ENCODE data around the gene SCAI.

DNA sequence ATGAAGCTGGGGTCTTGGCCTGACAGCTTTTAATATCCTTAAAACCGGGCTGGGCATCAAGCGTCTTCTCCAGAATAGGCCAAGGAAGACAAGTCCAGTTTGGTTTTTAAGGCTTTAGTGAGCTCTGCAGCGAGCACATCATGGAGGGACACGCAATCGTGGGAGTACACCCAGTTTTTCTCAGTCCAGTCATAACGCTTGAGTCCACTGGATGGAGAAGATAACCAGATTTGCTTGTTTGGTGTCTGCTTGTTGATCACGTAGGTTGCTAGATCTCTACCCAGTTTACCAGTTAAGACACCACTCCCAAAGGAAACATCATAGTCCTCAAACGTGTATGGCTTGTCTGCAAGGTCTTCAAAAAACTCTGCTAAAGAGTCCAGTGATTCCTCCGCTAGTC lies 175.1 kb downstream of the SCAI start:
- TF ChIP-seq EZH2 (IDR thresholded peaks at IDR 0.05) (no peak), POLR2AphosphoS5 (IDR thresholded peaks at IDR 0.05; ENCODE audit: borderline replicate concordance, low read depth, low read length) (no peak), FOXP2 (optimal IDR thresholded peaks at IDR 0.05; ENCODE audit: control extremely low read depth, extremely low read length, insufficient read depth) (no peak)

All from SK-N-MC (cell line).